SK-N-MC (cell line): Measurements from ENCODE around the gene KCNMA1.

Experiments used
- DNase-seq: peaks from one replicate; pipeline ENCODE4 v3.0.0-alpha.2; 2011; ENCODE audit warnings: low read depth, low spot score
- H3K27ac ChIP-seq: fragments of 200-600 bp; sonication (generic); 2 replicates; pipeline ENCODE4 v1.5.1; 2016; ENCODE audit warnings: mixed run types
- H3K36me3 ChIP-seq: fragments of 200-600 bp; sonication (generic); 2 replicates; pipeline ENCODE4 v1.6.1; 2017; ENCODE audit warnings: antibody characterized with exemption, low read length, mixed read lengths; ENCODE audit not compliant: insufficient read depth
- H3K4me3 ChIP-seq: fragments of 200-600 bp; sonication (generic); 2 replicates; pipeline ENCODE4 v1.5.1; 2016
- H3K9ac ChIP-seq: fragments of 200-600 bp; sonication (generic); 2 replicates; pipeline ENCODE4 v1.8.0; 2017; ENCODE audit warnings: mixed run types, mixed read lengths; ENCODE audit not compliant: insufficient read length
- H3K9me3 ChIP-seq: fragments of 200-600 bp; sonication (generic); 2 replicates; pipeline ENCODE4 v1.6.1; 2017; ENCODE audit warnings: low read depth, mild to moderate bottlenecking, antibody characterized with exemption, low read length, moderate library complexity, mixed read lengths
- EZH2 ChIP-seq: fragments of 200-600 bp; sonication (generic); IDR thresholded peaks from one replicate; pipeline ENCODE4 v1.6.1; 2017; ENCODE audit warnings: antibody characterized with exemption
- FOXP2 ChIP-seq: optimal IDR thresholded peaks from 2 replicates; pipeline ENCODE3; 2011; ENCODE audit warnings: mild to moderate bottlenecking, moderate library complexity; ENCODE audit not compliant: insufficient read depth; ENCODE audit errors: extremely low read length, control extremely low read depth
- POLR2AphosphoS5 ChIP-seq: IDR thresholded peaks from 2 replicates; pipeline ENCODE4 v1.6.1; 2012; ENCODE audit warnings: mild to moderate bottlenecking, low read depth, low read length, borderline replicate concordance

Gene KCNMA1

DNA sequence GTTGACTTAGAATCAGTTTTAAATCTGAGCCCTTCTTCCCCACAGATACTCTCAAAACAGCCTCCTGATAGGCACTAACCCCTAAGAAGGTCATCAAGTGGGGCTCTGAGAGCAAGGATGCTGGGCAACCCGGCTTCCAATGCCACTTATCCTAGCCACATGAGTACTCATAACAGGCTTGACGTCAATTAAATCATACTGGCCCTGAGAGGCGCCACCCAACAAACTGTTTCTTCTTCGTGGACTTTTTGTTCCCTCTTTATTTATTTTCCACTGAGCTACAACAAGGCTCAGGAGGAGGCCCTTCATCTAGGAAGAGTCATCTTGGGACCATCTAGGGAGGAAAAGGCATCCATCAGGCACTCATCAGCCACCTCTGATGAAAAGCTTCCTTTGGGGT, 255.9 kb downstream of the KCNMA1 start:
- Histone ChIP-seq H3K27ac (no peak overlapping the region), H3K36me3 (no peaks in the 10 kb centered on the region), H3K9me3 (no peaks in the 10 kb centered on the region), H3K4me3 (no peak overlapping the region), H3K9ac (no peak overlapping the region)
- no peak for TF ChIP-seq FOXP2
- no peak for TF ChIP-seq EZH2
- TF ChIP-seq POLR2AphosphoS5: no peak
- no peak for DNase-seq

DNA sequence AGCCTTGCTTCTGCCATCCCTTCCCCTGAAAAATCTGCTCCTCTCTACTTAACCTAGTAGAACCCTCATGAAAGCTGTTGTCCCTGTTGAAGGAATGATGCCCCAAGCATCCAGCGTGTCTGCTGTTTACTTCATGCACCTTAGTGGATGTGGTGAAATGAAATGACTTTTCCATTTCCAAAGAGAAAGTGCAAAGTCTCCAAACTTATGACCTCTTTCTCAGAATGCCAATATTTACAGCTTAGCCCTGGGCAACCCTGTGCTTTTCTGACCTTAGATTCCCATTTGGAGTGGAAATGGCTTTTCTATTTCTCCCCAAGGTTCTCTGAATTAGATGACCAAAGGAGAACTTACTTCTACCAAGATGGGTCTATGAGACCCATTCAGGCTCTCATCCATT, 256.9 kb downstream of the KCNMA1 start:
- Histone ChIP-seq H3K27ac (no peak overlapping the region), H3K36me3 (no peaks in the 10 kb centered on the region), H3K4me3 (no peak overlapping the region), H3K9me3 (no peaks in the 10 kb centered on the region), H3K9ac (no peak overlapping the region)
- DNase-seq: no peak
- no peak for TF ChIP-seq EZH2
- TF ChIP-seq FOXP2: no peak
- TF ChIP-seq POLR2AphosphoS5: no peak

DNA sequence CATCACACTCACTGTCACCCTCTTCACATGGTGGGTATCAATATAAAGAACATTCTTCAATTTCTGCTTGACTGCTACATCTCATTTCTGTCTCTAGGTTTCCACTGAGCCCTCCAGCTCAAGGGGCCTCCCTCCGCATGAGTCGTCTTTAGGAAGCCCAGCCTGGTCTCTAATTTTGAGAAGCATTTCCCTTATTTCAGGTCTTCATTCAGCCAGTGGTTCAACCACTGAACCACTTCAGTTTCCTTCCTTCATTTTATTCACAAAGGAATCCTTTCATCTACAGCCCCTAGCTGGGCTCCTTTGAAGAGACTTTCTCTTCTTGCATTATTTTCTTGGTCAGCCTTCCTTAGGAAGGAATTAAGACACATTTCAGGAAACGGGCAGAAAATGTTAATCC, 257.4 kb downstream of the KCNMA1 start:
- no peak overlapping the region for H3K4me3 ChIP-seq
- no peak for DNase-seq
- no peak for TF ChIP-seq POLR2AphosphoS5
- TF ChIP-seq EZH2: no peak
- no peak for TF ChIP-seq FOXP2
- H3K36me3 ChIP-seq: no peaks in the 10 kb centered on the region
- no peaks in the 10 kb centered on the region for H3K9me3 ChIP-seq
- H3K9ac ChIP-seq: no peak overlapping the region
- H3K27ac ChIP-seq: no peak overlapping the region

DNA sequence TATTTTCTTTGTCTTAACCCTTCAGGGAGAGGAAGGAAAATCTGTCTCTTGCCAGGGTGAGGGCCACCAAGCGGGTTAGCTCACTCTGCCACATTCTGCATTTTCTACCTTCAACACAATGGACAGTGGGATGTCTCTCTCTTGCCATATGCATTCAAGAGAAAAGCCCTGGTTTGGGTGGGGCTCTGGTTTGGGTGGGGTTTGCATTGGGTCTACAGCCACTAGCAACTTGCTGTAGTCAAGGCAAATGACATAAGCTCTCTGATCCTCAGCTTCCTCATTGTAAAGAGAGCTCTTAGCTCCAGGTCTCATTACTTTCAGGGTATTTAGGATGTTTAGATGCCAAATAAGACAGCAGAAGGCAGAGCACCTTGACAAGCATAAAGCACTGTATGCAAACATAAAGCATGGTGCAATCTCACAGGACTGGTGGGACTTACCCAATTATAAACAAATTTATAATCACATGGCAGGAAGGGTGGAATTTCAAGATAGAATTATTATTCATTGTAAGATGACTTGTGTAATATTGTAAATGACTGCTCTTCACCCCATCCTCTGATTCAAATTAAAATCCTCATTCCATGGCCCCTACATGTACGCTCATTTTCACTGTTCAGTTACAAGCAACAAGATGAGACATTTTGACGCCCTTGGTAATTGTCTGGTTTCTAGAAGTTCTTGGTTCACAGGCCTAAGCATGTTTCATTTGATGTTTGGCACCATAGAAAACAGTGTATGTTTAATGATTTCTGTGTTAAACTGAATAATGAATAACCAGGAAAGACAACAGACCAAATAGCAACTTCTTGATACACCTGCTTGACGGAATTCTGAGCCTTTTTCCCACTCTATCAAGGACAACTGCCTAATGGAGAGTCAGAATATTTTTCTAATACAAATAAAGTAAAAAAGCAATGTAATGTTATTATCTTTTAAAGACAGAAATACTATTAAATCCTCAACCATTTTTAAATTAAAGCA, 258.9 kb downstream of the KCNMA1 start:
- H3K36me3 ChIP-seq: no peaks in the 10 kb centered on the region
- no peaks in the 10 kb centered on the region for H3K9me3 ChIP-seq
- no peak overlapping the region for H3K9ac ChIP-seq
- no peak for DNase-seq
- no peak overlapping the region for H3K27ac ChIP-seq
- TF ChIP-seq POLR2AphosphoS5 (no peak), FOXP2 (no peak), EZH2 (no peak)
- no peak overlapping the region for H3K4me3 ChIP-seq

DNA sequence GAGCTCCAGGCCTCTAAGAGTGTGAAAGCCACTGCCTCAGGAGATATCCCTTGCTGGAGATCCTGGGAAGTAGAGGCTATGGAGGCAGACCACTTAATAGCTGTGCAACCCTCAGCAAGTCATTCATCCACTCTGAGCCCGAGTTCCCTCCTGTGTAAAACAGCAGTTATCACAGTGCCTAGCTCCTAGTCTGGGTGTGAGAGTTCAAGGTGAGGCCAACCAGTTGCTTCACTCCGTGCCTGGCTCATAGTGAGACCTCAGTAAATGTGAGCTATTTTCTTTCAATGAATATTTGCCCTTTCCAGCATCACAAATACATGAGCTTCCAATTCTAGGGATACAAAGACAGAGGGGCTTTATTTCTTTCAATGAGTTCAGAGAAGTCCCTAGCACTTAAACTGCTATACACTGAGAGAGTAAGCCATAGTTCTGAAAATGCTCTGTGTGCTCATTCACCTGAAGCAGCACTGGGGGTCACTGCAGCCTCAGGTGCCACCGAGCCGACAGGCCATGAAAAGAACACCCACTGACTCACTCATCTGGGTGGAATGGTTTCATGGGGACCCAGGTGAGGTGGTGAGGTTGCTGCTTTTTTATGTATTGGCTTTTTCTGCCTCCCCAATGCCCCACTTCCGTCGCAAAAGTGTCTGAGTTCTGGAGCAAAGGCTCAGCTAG, 259.8 kb downstream of the KCNMA1 start:
- Histone ChIP-seq H3K27ac (no peak overlapping the region), H3K9ac (no peak overlapping the region)

DNA sequence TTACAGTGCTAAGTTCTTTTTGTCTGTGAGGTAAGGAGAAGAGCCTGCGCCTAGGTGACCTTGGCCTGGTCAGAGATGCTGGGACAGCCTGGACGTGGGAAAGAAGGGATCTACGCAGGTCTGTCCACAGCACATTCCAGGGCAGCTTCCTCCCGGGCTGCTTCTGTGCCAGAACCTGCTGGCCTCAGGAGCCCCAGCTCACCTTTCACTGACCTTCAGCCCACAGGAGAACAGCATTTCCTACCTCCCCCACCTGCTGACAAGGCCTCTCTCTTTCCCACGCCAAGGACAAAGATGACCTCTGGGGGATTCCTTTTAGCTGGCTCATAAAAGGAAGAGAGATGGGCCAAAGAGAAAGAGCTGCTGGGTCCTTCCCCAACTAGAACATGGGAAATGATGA, 260.6 kb downstream of the KCNMA1 start:
- Histone ChIP-seq H3K9ac (no peak overlapping the region), H3K4me3 (no peak overlapping the region), H3K9me3 (no peaks in the 10 kb centered on the region), H3K36me3 (no peaks in the 10 kb centered on the region), H3K27ac (no peak overlapping the region)
- DNase-seq: no peak
- TF ChIP-seq FOXP2 (no peak), EZH2 (no peak), POLR2AphosphoS5 (no peak)

More for the DNA sequence above, 259.8 kb downstream of the KCNMA1 start:
- Histone ChIP-seq H3K36me3 (no peaks in the 10 kb centered on the region), H3K9me3 (no peaks in the 10 kb centered on the region), H3K4me3 (no peak overlapping the region)
- DNase-seq: no peak
- no peak for TF ChIP-seq EZH2
- no peak for TF ChIP-seq FOXP2
- no peak for TF ChIP-seq POLR2AphosphoS5

DNA sequence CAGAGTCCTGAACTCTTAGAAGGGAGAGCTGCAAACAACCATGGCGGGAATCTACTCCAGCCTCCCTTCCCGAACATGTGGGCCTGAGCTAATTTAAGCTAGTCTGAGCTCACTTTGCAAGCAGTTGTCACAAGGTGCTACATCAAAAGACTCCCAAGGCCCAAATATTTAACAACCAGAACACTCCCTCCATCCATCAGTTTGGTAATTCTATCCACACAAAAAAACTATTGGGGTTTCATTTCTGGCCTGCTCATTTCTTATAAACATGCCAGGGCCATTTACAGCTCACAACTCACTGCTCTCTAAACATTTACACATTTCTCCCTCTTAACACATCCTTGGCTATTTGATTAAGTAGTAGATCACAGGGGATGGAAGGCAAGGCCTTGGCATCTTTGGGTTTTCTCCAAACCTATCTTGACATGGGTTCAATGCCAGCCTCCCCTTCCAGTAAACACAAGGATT, 263.4 kb downstream of the KCNMA1 start:
- no peak for TF ChIP-seq FOXP2
- TF ChIP-seq EZH2: no peak
- TF ChIP-seq POLR2AphosphoS5: no peak
- Histone ChIP-seq H3K27ac (no peak overlapping the region), H3K36me3 (no peaks in the 10 kb centered on the region), H3K9me3 (no peaks in the 10 kb centered on the region), H3K9ac (no peak overlapping the region), H3K4me3 (no peak overlapping the region)
- no peak for DNase-seq
